H1 (cell line): ENCODE measurements around the gene STK40. TPM values are rescaled to one million over a fixed set of nuclear protein-coding genes. Genes with fewer than 3 reads are reported as not detected.

Experiments used
- CTCF ChIA-PET: fragments of 300-600 bp; sonication (Branson Sonifier 250); formaldehyde crosslinking; loops from one replicate; lab custom pipeline; 2021; ENCODE audit not compliant: partially characterized antibody; lab: Charles Lee
- POLR2A ChIA-PET: fragments of 300-600 bp; sonication (Branson Sonifier 250); formaldehyde crosslinking; loops from one replicate; lab custom pipeline; 2021; ENCODE audit warnings: inconsistent platforms; ENCODE audit not compliant: partially characterized antibody; lab: Charles Lee
- DNase-seq, 2 experiments: peaks; one replicate each; pipeline versions ENCODE4 v3.0.0 to v3.0.0-alpha.2; 2010 to 2022; ENCODE audit warnings: low spot score in 2 of 2, low read depth in 1 of 2, mixed read lengths in 1 of 2
- FAIRE-seq: peaks from 2 replicates; lab custom pipeline; 2011; peaks lifted over from hg19 to GRCh38; lab: Jason Lieb, UNC
- H2AFZ ChIP-seq: 2 replicates; pipeline ENCODE4 v1.8.1; 2012; ENCODE audit warnings: low read length, inconsistent platforms
- H2AK5ac ChIP-seq: 2 replicates; pipeline ENCODE4 v1.6.1; 2013; ENCODE audit warnings: low read depth, low read length
- H2BK120ac ChIP-seq: replicated peaks from 2 replicates; pipeline ENCODE3; 2013; ENCODE audit warnings: low read depth, low read length, inconsistent platforms
- H2BK12ac ChIP-seq: 2 replicates; pipeline ENCODE4 v1.6.1; 2013; ENCODE audit warnings: low read depth, low read length
- H2BK15ac ChIP-seq: 2 replicates; pipeline ENCODE4 v1.6.1; 2013; ENCODE audit warnings: low read length
- H2BK20ac ChIP-seq: 2 replicates; pipeline ENCODE4 v1.6.1; 2013; ENCODE audit warnings: low read length
- H2BK5ac ChIP-seq: 2 replicates; pipeline ENCODE4 v1.6.1; 2013; ENCODE audit warnings: low read depth, low read length
- H3K14ac ChIP-seq: 2 replicates; pipeline ENCODE4 v1.6.1; 2013; ENCODE audit warnings: inconsistent platforms; ENCODE audit not compliant: insufficient read length
- H3K18ac ChIP-seq: 2 replicates; pipeline ENCODE4 v1.6.1; 2013; ENCODE audit warnings: low read length; ENCODE audit errors: extremely low read depth
- H3K23ac ChIP-seq: 2 replicates; pipeline ENCODE4 v1.6.1; 2013; ENCODE audit warnings: inconsistent platforms; ENCODE audit not compliant: insufficient read length
- H3K23me2 ChIP-seq: 2 replicates; pipeline ENCODE4 v1.6.1; 2013; ENCODE audit warnings: low read depth, low read length
- H3K27ac ChIP-seq: 2 replicates; pipeline ENCODE4 v1.6.1; 2011; ENCODE audit warnings: low read depth, low read length, inconsistent platforms
- H3K27me3 ChIP-seq, 4 experiments: replicated peaks in 1 of 4; 1 replicate in 1 of 4; 2 replicates in 3 of 4; pipeline versions ENCODE4 v1.6.1 to v1.8.1; 2011 to 2013; ENCODE audit warnings: low read length in 3 of 4, mild to moderate bottlenecking in 3 of 4, inconsistent platforms in 2 of 4, mixed read lengths in 2 of 4, moderate library complexity in 1 of 4; ENCODE audit not compliant: control insufficient read depth in 3 of 4, insufficient read depth in 3 of 4; ENCODE audit errors: extremely low read depth in 1 of 4
- H3K36me3 ChIP-seq, 4 experiments: 2 replicates each; pipeline versions ENCODE4 v1.6.1 to v1.8.1; 2011 to 2013; ENCODE audit warnings: mild to moderate bottlenecking in 4 of 4, low read length in 3 of 4, moderate library complexity in 2 of 4, control low read depth in 1 of 4, inconsistent platforms in 1 of 4; ENCODE audit not compliant: insufficient read depth in 4 of 4, control insufficient read depth in 2 of 4
- H3K4ac ChIP-seq: replicated peaks from 2 replicates; pipeline ENCODE3; 2013; ENCODE audit warnings: low read length, low read depth, mixed read lengths, inconsistent platforms; ENCODE audit not compliant: insufficient read length
- H3K4me1 ChIP-seq, 4 experiments: replicated peaks in 1 of 4; 1 replicate in 1 of 4; 2 replicates in 3 of 4; pipeline versions ENCODE4 v1.6.1 to v1.8.1; 2011 to 2013; ENCODE audit warnings: low read length in 3 of 4, inconsistent platforms in 2 of 4, mixed read lengths in 1 of 4; ENCODE audit not compliant: insufficient read depth in 4 of 4, control insufficient read depth in 3 of 4
- H3K4me2 ChIP-seq, 2 experiments: 2 replicates each; pipeline versions ENCODE4 v1.6.1 to v1.8.1; 2011 to 2013; ENCODE audit warnings: low read depth in 2 of 2, low read length in 2 of 2, control low read depth in 1 of 2, inconsistent platforms in 1 of 2, mild to moderate bottlenecking in 1 of 2; ENCODE audit not compliant: insufficient read depth in 1 of 2
- H3K4me3 ChIP-seq, 4 experiments: fragments of 200-600, 300-600 bp in 1 of 4; sonication (generic), shearing (Covaris generic), sonication (Bioruptor Twin) in 1 of 4; 2 replicates each; pipeline versions ENCODE4 v1.5.1 to v1.8.1; 2011 to 2016; ENCODE audit warnings: low read length in 4 of 4, low read depth in 3 of 4, control low read depth in 2 of 4, inconsistent platforms in 2 of 4, mild to moderate bottlenecking in 2 of 4, mixed read lengths in 1 of 4, moderate library complexity in 1 of 4; ENCODE audit not compliant: insufficient read depth in 2 of 4; ENCODE audit errors: extremely low read depth in 1 of 4
- H3K56ac ChIP-seq: replicated peaks from 2 replicates; pipeline ENCODE3; 2013; ENCODE audit warnings: low read depth, mild to moderate bottlenecking, mixed read lengths, low read length, inconsistent platforms; ENCODE audit not compliant: insufficient read length
- H3K79me1 ChIP-seq: 2 replicates; pipeline ENCODE4 v1.6.1; 2013; ENCODE audit warnings: low read depth, low read length, control low read depth
- H3K79me2 ChIP-seq, 2 experiments: 2 replicates each; pipeline versions ENCODE4 v1.6.1 to v1.8.1; 2012 to 2013; ENCODE audit warnings: low read length in 2 of 2, mild to moderate bottlenecking in 2 of 2, inconsistent platforms in 1 of 2; ENCODE audit not compliant: insufficient read depth in 2 of 2, control insufficient read depth in 1 of 2
- H3K9ac ChIP-seq, 4 experiments: replicated peaks in 1 of 4; 1 replicate in 1 of 4; 2 replicates in 3 of 4; pipeline versions ENCODE4 v1.6.1 to v1.8.1; 2011 to 2013; ENCODE audit warnings: low read depth in 3 of 4, low read length in 3 of 4, control low read depth in 2 of 4, mild to moderate bottlenecking in 2 of 4, moderate library complexity in 2 of 4, inconsistent platforms in 1 of 4; ENCODE audit errors: extremely low read depth in 1 of 4
- H3K9me3 ChIP-seq, 2 experiments: 2 replicates each; pipeline versions ENCODE4 v1.6.1 to v1.8.1; 2012 to 2013; ENCODE audit warnings: mild to moderate bottlenecking in 2 of 2, moderate library complexity in 2 of 2, control low read depth in 1 of 2, inconsistent platforms in 1 of 2, low read depth in 1 of 2, low read length in 1 of 2, mixed read lengths in 1 of 2; ENCODE audit not compliant: insufficient read depth in 2 of 2
- H4K20me1 ChIP-seq, 2 experiments: replicated peaks in 1 of 2; 2 replicates each; pipeline versions ENCODE3 to v1.8.1; 2011 to 2013; ENCODE audit warnings: inconsistent platforms in 2 of 2, low read length in 2 of 2, mild to moderate bottlenecking in 1 of 2; ENCODE audit not compliant: insufficient read depth in 2 of 2, control insufficient read depth in 1 of 2
- H4K5ac ChIP-seq: 2 replicates; pipeline ENCODE4 v1.6.1; 2013; ENCODE audit warnings: low read length, low read depth, mixed read lengths, inconsistent platforms; ENCODE audit not compliant: insufficient read length
- H4K8ac ChIP-seq: 2 replicates; pipeline ENCODE4 v1.8.0; 2013; ENCODE audit warnings: mild to moderate bottlenecking, moderate library complexity, low read length, inconsistent platforms; ENCODE audit not compliant: insufficient read depth; ENCODE audit errors: extremely low read depth
- H4K91ac ChIP-seq: replicated peaks from 2 replicates; pipeline ENCODE3; 2013; ENCODE audit warnings: low read length, mixed read lengths, inconsistent platforms; ENCODE audit not compliant: insufficient read length
- CREB1 ChIP-seq: IDR thresholded peaks from 2 replicates; pipeline ENCODE4 v1.6.1; 2012; ENCODE audit warnings: inconsistent platforms
- JUND ChIP-seq: IDR thresholded peaks from 2 replicates; pipeline ENCODE4 v1.6.1; 2011; ENCODE audit warnings: mild to moderate bottlenecking, improper control_type of control experiment, low read length
- MAFK ChIP-seq: IDR thresholded peaks from 2 replicates; pipeline ENCODE4 v1.6.1; 2012; ENCODE audit warnings: low read depth, mild to moderate bottlenecking, improper control_type of control experiment, low read length
- POLR2AphosphoS5 ChIP-seq: IDR thresholded peaks from 2 replicates; pipeline ENCODE4 v1.6.1; 2011; ENCODE audit warnings: low read depth, low read length
- WGBS, 2 experiments: shearing (Covaris generic) in 1 of 2; methylation state at CpG; one replicate each; pipeline versions ENCODE4 v1.1.6 to v1.1.7; 2013 to 2015; ENCODE audit warnings: low lambda C conversion rate in 2 of 2, mixed read lengths in 2 of 2, inconsistent platforms in 1 of 2, low coverage in 1 of 2, missing lambda C conversion rate in 1 of 2; ENCODE audit not compliant: insufficient replicate concordance in 2 of 2, insufficient coverage in 1 of 2, insufficient read length in 1 of 2; ENCODE audit errors: extremely low coverage in 1 of 2, missing lambda C conversion rate in 1 of 2; 5-methylcytosine and 5-hydroxymethylcytosine counted together
- polyA plus RNA-seq, 7 experiments: library from polyadenylated mRNA; depleted of rRNA in 3 of 7; stranded (reverse) in 5 of 7; unstranded in 2 of 7; fragments of >200 nt in 5 of 7; fragments of 200-250 nt in 2 of 7; gene quantifications; 1 replicate in 5 of 7; 2 replicates in 1 of 7; 4 replicates in 1 of 7; pipeline versions ENCODE4 v1.2.1 to v1.2.3, GENCODE V29; 2011 to 2013; ENCODE audit warnings: missing spikeins in 2 of 7, mixed read lengths in 2 of 7
- total RNA-seq: library from RNA; stranded (reverse); fragmentation: NEBNext Ultra II Directional; extraction: Animal tissue kit (Norgen Biotek cat#: 25700); gene quantifications from 2 replicates; pipeline ENCODE4 v1.2.1, GENCODE V29; 2021

Gene STK40
- total and polyA plus RNA-seq, 2 of the 8 experiments (the other 6 are each of a cell fraction or from before 2014, with no cell fraction given), result 13.6 to 28.6 TPM

GRCh38 chr1:36320767-36321118 lies 65.0 kb downstream of the STK40 start:
- H2BK120ac ChIP-seq, result no peak overlapping the region
- peak overlapping the region; percentile 92; the same call in 1 of the 2 replicates for H2BK12ac ChIP-seq
- no peaks in the 10 kb centered on the region for H3K79me2 ChIP-seq
- H3K23me2 ChIP-seq, result peaks cover 29% of the 10 kb centered on the region
- TF ChIP-seq JUND (no peak), POLR2AphosphoS5 (peak; percentile 31), MAFK (no peak), CREB1 (0 out of 2 replicates have a peak, but pooled peaks have one; percentile 2)
- 6% methylated on average over 18 of the region's 23 CpGs; no CpG with 5 or more reads in 1 of the 2 experiments for whole genome bisulfite sequencing, 2 experiments
- H2BK15ac ChIP-seq, result peak overlapping the region; percentile 88; the same call in 1 of the 2 replicates
- H3K4ac ChIP-seq, result peak overlapping the region; percentile 92
- no peaks in the 10 kb centered on the region for H4K20me1 ChIP-seq
- H3K14ac ChIP-seq, result no peak overlapping the region
- ChIA-PET CTCF (interaction anchor here (1.1 to 1.6 kb wide), 6 partner anchors 11 to 130 kb away, joined by 3 to 7 read pairs (median 3); partner anchors contain the start of gene OSCP1), POLR2A (interaction anchor here (0.8 to 9.3 kb wide), 14 partner anchors 11 to 225 kb away, joined by 3 to 130 read pairs (median 8); partner anchors contain the start of genes LSM10, MAP7D1, SH3D21 and STK40)
- H3K56ac ChIP-seq, result peak overlapping the region; percentile 74
- peaks cover 0 to 39% (median 20%) of the 10 kb centered on the region in 4 experiments; a peak in 5 of 7 replicates for H3K27me3 ChIP-seq
- peak overlapping the region; percentile 49 to 67 (median 54) for H3K4me3 ChIP-seq
- H3K4me1 ChIP-seq, result peaks cover 0 to 28% (median 16%) of the 10 kb centered on the region in 4 experiments; a peak in 6 of 7 replicates
- peak overlapping the region; percentile 81 for H3K18ac ChIP-seq
- H3K9me3 ChIP-seq, result no peaks in the 10 kb centered on the region
- peak overlapping the region in 2 of 4 experiments; percentile 46 to 48; a peak in 4 of 7 replicates for H3K9ac ChIP-seq
- H3K4me2 ChIP-seq, result peak overlapping the region; percentile 79 to 88
- H2BK20ac ChIP-seq, result no peak overlapping the region; the same call in 1 of the 2 replicates
- H2AK5ac ChIP-seq, result no peak overlapping the region
- no peak overlapping the region; the same call in 1 of the 2 replicates for H2AFZ ChIP-seq
- no peaks in the 10 kb centered on the region for H3K79me1 ChIP-seq
- no peaks in the 10 kb centered on the region; a peak in 1 of 8 replicates for H3K36me3 ChIP-seq
- H4K8ac ChIP-seq, result peak overlapping the region; percentile 69; the same call in 1 of the 2 replicates
- peak overlapping the region; percentile 86 for H4K91ac ChIP-seq
- H3K27ac ChIP-seq, result no peak overlapping the region; the same call in 1 of the 2 replicates
- peak overlapping the region; percentile 87; the same call in 1 of the 2 replicates for H2BK5ac ChIP-seq
- H4K5ac ChIP-seq, result no peak overlapping the region
- H3K23ac ChIP-seq, result no peak overlapping the region
- FAIRE-seq (no peak), DNase-seq (no peak)
